NOMO-1 treated with DMSO at 0.1 percent for 48 hours (cell line): ENCODE measurements around the gene FAM236A.
"Not testable (repeated sequence)": the region's sequence is repeated elsewhere in the genome, so short reads cannot be mapped to it uniquely, and the experiment has no call there.

Source experiments
- DNase-seq: peaks from one replicate; lab custom pipeline; 2025; ENCODE audit not compliant: unreplicated experiment; lab: John Stamatoyannopoulos, UW

Gene FAM236A

DNA sequence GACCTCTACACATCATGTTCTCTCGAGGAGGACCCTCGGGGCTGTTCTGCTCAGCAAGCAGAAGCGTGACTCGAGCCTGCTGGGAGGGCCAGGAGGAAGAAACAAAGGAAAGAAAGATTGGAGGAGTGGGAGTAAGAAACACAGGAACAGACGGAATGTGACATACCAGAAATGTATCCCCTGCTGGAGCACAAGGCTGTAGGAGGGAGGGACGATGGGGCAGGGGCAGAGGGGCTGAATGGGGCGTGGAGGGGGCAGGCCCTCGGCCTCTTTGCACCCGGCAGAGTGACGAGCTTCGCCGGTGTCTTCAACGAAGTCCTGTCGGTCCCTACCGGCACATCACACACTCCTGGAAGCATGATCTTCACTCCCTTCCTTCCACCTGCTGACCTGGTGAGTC is at the start of gene FAM236A:
FAM236A (plus strand) TSS at position 301 of the 400 bp plus-strand sequence; CDS start at position 358, 57 bp downstream.
- not testable (repeated sequence) for DNase-seq

DNA sequence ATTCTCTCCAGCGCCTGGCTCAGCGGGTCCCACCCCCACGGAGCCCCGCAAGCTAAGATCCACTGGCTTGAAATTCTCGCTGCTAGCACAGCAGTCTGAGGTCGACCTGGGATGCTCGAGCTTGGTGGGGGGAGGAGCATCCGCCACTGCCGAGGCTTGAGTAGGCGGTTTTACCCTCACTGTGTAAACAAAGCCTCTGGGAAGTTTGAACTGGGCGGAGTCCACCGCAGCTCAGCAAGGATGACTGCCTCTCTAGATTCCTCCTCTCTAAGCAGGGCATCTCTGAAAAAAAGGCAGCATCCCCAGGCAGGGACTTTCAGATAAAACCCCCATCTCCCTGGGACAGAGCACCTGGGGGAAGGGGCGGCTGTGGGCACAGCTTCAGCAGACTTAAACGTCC is 48.3 kb upstream of the FAM236A start:
- DNase-seq, result not testable (repeated sequence)

DNA sequence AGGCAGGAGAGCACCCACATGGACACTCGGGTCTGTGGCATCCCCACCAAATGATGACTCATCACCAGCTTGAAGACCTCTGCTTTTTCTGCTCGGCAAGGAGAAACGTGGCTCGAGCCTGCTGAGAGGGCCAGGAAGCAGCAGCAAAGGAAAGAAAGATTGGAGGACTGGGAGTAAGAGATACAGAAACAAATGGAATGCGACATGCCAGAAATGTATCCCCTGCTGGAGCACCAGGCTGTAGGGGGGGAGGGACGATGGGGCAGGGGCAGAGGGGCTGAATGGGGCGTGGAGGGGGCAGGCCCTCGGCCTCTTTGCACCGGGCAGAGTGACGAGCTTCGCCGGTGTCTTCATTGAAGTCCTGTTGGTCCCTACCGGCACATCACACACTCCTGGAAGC is 25.7 kb upstream of the FAM236A start, which contains the start of gene FAM236C:
FAM236C (plus strand) TSS at position 301 of the 400 bp plus-strand sequence. CDS start 100 bp downstream, outside the sequence.
- not testable (repeated sequence) for DNase-seq

DNA sequence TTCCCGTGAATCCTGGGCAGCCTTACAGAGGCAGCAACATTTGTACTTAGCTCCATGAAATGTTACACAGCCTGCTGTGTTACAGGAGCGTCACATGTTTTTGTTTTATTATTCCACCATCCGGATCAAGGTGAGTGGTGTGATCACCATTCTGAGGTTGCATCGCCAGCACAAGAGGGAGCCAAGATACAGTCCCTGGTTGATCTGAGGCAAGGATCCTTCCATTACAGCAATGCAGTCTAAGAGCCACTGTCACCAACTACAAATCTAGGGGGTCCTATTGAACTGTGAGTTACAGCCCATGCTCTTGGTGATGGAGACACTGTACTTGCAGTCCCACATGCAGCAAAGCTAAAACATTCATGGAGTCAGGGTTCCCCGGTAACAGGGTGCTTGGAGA is 21.9 kb upstream of the FAM236A start:
- DNase-seq, result not testable (repeated sequence)

DNA sequence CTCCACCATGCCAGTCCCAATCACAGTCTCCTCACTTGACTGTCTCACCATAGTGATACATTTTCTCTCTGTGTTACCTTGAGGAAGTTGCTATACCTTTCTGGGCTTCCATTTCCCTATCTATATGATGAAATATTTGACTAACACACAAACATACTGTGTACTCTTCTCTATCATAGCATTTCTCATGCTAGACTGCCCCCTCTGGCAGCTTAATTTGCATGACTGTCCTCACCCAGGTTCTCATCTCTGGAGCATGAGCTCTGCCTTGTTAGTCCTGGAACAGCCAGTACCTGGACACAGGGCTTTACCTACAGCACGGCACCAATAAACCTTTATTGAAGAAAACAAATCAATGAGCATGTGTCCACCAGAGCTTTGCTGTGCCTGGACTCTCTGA is 5.7 kb upstream of the FAM236A start:
- DNase-seq, result not testable (repeated sequence)

DNA sequence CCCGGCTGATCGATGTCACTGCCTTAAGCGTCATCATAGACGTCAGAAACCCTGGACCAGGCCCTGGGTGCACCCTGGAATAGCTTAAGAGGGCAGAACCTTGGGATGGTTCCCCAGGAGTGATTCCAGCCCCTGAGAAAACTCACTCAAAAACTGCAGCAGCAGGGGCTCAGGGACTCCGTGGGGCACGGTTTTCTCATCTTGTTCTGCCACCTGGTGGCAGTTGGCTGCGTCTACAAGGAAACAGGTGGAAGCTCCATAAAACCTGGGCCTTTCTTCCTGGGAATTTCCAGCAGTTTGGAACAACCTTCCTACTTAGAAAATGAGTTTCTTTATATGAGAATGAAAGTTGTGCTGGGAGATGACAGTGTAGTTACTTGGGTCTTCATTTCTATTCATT is 1.6 kb upstream of the FAM236A start:
- DNase-seq, result not testable (repeated sequence)

DNA sequence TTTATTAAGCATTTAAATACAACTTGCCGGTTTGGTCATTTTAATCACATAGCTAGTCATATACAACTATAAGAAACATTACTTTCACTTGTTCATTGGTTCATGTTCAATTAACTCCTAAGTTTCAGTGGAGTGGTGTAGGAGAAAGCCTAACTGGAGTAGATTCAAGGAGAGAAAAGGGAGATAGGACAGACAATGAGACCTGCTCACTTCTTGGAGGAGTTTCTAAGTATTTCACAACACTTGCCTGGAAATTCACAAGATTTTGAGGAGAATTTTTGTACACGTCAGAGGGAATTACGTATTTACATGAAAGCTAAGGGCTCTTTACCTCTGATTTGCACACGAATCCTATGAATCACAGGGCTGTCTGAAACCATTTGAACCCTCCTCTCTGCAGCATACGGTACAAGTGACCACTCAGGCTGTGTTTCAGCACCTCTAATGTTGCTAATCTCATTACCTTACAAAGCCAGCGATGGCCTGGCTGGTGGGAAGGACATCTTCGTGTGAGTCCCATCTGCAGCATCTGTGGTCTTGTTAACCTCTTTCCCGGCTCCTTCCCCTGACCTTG is 1.0 kb upstream of the FAM236A start:
- DNase-seq, result not testable (repeated sequence)

DNA sequence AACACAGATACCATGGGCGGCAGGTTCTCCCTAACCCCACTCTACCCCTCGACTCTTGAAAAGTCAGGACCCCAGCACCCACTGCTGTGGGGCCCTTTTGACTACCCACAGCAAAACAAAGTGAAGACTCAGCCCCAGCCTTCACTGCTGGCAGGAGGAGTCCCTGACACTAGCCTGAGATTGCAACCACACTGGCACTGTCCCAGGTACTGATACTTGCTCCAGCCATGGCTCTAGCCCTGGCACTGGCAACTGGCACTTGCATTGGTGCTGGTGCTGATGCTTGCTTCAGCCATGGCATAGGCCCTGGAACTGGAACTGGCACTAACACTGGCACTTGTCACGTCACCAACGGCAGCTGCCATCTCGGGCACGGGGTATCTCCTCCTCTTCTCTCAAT is 4.3 kb downstream of the FAM236A start:
- DNase-seq, result not testable (repeated sequence)

DNA sequence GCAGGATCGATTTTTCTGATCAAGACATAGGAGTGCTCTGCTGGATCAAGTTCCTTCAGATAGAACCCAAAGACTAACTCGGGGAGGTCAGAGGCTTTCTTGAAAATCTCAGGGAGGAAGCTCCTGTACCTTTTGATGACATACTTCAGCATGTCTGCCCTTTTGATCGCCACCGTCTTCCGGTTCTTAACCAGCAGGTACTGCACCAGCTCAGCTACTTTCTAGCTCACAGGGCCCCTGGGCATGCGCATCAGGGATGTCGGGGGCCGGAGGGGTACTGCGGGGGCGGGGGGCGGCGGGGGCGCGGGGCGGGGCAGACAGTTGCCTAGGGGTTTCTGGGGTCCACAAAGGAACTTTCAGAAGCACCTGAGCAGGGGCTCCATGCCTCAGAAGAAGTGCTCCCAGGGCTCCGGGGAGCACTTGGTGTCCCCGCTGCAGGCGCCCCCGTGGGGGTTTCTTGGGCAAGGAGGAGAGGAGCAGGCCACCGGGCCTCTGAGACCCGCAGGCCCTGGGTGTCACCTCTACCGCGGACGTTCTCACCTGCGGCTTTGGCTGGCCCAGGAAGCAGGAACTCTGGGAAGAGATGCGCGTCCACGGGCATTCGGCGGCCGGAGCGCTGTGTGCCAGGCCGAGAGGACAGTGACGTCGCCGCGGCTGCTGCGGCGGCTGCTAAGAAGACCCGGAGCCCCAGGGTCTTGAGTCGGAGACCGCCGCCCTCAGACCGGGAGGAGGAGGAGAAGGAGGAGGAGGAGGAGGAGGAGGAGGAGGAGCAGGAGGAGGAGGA is 5.2 kb downstream of the FAM236A start:
- not testable (repeated sequence) for DNase-seq

DNA sequence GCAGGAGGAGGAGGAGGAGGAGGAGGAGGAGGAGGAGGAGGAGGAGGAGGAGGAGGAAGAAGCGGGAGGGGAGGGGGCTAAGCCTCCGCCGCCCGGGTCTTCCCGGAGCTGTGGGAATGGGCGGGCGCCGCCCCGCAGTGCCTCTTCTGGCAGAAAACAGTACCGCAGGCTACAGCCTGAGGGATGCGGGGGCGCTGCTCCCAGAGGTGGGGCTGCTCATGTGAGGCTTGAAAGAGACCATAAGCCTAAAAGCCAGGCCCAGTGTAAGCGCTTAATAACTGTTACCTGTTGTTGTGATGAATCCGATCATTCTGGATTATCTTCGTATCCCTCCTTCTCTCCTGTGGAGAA is 5.8 kb downstream of the FAM236A start, which contains the start of gene DMRTC1:
DMRTC1 (minus strand) TSS at position 19 of the 351 bp plus-strand sequence. CDS start 68,143 bp downstream, outside the sequence.
- DNase-seq, result not testable (repeated sequence)

DNA sequence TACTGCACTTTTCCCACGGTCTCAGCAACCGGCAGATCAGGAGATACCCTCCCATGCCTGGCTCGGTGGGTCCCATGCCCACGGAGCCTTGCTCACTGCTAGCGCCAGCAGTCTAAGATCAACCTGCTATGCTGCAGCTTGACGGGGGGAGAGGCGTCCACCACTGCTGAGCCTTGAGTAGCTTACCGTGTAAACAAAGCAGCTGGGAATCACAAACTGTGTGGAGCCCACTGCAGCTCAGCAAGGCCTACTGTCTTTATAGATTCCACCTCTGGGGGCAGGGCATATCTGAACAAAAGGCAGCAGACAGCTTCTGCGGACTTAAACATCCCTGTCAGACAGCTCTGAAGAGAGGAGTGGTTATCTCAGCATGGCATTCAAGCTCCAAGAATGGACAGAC is 22.0 kb downstream of the FAM236A start:
- DNase-seq, result not testable (repeated sequence)

DNA sequence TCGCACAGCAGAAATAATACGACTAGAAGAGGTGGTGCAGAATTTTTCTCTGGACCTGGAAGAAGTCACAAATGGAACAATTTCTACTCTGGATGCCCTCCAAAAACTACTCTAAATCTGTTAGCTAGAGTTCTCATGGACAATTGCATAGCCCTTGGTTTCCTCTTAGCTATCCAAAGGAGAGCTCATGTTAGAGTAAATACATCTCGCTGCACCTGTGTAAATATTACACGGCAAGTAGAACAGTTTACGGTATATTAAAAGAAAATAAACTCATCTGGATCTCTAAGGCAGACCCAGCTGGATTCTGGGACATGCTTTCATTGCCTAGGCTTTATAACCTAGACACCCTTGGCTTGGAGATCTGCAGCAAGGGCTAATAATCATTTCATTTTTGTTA is 33.9 kb downstream of the FAM236A start:
- DNase-seq, result not testable (repeated sequence)

DNA sequence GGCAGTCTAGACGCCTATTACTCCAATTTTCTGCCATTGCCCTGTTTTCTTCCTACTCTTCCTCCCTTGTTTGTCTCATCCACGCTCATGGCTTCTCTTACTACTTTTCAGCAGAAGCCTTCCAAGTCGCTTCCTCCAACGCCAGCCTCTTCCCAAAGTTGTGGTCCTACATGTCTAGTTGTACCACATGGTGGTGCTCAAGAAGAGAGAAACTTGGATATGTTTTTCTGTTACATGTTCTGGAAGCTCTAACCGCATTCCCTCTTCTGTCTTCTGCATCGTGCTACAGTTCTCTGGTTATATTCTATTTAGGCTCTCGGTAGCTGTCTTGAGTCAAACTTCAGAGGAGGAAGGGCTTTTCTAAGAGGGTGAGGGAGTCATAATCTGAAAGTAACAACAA is 36.9 kb downstream of the FAM236A start:
- DNase-seq, result not testable (repeated sequence)

DNA sequence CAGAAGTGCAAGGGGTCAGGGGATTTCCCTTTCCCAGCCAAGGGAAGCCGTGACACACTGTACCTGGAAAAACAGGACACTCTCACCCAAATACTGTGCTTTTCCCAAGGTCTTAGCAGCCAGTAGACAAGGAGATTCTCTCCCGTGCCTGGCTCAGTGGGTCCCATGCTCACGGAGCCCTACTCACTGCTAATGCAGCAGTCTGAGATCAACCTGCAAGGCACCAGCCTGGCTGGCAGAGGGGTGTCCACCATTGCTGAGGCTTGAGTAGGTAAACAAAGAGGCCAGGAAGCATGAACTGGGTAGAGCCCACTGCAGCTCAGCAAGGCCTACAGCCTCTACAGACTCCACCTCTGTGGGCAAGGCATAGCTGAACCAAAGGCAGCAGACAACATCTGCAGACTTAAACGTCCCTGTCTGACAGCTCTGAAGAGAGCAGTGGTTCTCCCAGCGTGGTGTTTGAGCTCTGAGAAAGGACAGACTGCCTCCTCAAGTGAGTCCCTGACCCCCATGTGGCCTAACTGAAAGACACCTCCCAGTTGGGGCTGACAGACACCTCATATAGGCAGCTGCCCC is 43.0 kb downstream of the FAM236A start:
- DNase-seq, result not testable (repeated sequence)
